ENCODE data around the gene CARD9. TPM values are rescaled to one million over a fixed set of nuclear protein-coding genes. Genes with fewer than 3 reads are reported as not detected.

CARD9 gene
- total RNA-seq, 2 experiments from 2014 or later = 0.92 to 1.7 TPM

GRCh38 chr9:136400038-136400834 is 26.8 kb upstream of the CARD9 start, which contains the start of gene SNAPC4:
Gene SNAPC4, minus strand, starts transcription at chr9:136400170. Its CDS starts 1,742 bp downstream, at chr9:136398428.
- ChIA-PET POLR2A (interaction anchor here (1.2 kb wide), 1 partner anchor 10 kb away, joined by 4 read pairs; the partner anchor contains the start of genes ENTR1 and PMPCA), CTCF (ENCODE audit: unreplicated experiment) (interaction anchor here (0.7 kb wide), 1 partner anchor 62 kb away, joined by 3 read pairs; no protein-coding TSS in a partner anchor)
- Histone ChIP-seq H3K27ac (ENCODE audit: low read depth, low read length, poor library complexity, severe bottlenecking) (peak within 1 kb of the TSS; percentile 4), H3K4me1 (ENCODE audit: insufficient read depth, low read length, poor library complexity, severe bottlenecking) (peaks cover 20% of the 10 kb centered on the region), H3K36me3 (ENCODE audit: insufficient read depth, low read length) (peaks cover 73% of the 10 kb centered on the region), H4K20me1 (ENCODE audit: insufficient read depth, low read length) (peaks cover 10% of the 10 kb centered on the region; the same call in 1 of the 2 replicates), H3K9me3 (ENCODE audit: low read length) (no peaks in the 10 kb centered on the region), H3K79me2 (ENCODE audit: insufficient read depth, low read depth, low read length) (peaks cover 23% of the 10 kb centered on the region), H3K9me2 (ENCODE audit: insufficient read depth, low read length) (no peaks in the 10 kb centered on the region), H3K4me2 (ENCODE audit: low read length) (peak within 1 kb of the TSS; percentile 71), H2AFZ (ENCODE audit: low read length) (peak within 1 kb of the TSS; percentile 21; the same call in 1 of the 2 replicates), H3K4me3 (ENCODE audit: low read depth, low read length, poor library complexity, severe bottlenecking) (peak within 1 kb of the TSS; percentile 99)
- no TSS peak for BruUV-seq (replicated peaks)
- intact Hi-C loops (cut with micrococcal nuclease; ENCODE audit: unreplicated experiment) = loop anchor here (1.0 kb wide), 4 partner anchors 37 to 88 kb away; partner anchors contain the start of genes DNLZ and INPP5E
- peak; percentile 93 for DNase-seq (ENCODE audit: low spot score)
- TF ChIP-seq EZH2phosphoT487 (IDR thresholded peaks at IDR 0.05; ENCODE audit: borderline replicate concordance, low read depth, low read length) = no peak
- TF ChIP-seq, protein P1, sequence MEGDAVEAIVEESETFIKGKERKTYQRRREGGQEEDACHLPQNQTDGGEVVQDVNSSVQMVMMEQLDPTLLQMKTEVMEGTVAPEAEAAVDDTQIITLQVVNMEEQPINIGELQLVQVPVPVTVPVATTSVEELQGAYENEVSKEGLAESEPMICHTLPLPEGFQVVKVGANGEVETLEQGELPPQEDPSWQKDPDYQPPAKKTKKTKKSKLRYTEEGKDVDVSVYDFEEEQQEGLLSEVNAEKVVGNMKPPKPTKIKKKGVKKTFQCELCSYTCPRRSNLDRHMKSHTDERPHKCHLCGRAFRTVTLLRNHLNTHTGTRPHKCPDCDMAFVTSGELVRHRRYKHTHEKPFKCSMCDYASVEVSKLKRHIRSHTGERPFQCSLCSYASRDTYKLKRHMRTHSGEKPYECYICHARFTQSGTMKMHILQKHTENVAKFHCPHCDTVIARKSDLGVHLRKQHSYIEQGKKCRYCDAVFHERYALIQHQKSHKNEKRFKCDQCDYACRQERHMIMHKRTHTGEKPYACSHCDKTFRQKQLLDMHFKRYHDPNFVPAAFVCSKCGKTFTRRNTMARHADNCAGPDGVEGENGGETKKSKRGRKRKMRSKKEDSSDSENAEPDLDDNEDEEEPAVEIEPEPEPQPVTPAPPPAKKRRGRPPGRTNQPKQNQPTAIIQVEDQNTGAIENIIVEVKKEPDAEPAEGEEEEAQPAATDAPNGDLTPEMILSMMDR (conservative IDR thresholded peaks at IDR 0.05; ENCODE audit: low read length) = peak; percentile 85

- Histone ChIP-seq H3K27ac (ENCODE audit: low read depth, low read length, poor library complexity, severe bottlenecking) (peak overlapping the region; percentile 4), H4K20me1 (ENCODE audit: insufficient read depth, low read length) (peaks cover 10% of the 10 kb centered on the region; the same call in 1 of the 2 replicates), H3K36me3 (ENCODE audit: insufficient read depth, low read length) (peaks cover 73% of the 10 kb centered on the region), H3K9me2 (ENCODE audit: insufficient read depth, low read length) (no peaks in the 10 kb centered on the region), H3K4me1 (ENCODE audit: insufficient read depth, low read length, poor library complexity, severe bottlenecking) (peaks cover 12% of the 10 kb centered on the region), H3K4me3 (ENCODE audit: low read depth, low read length, poor library complexity, severe bottlenecking) (peak overlapping the region; percentile 99), H2AFZ (ENCODE audit: low read length) (peak overlapping the region; percentile 21; the same call in 1 of the 2 replicates), H3K4me2 (ENCODE audit: low read length) (peak overlapping the region; percentile 71), H3K9me3 (ENCODE audit: low read length) (no peaks in the 10 kb centered on the region), H3K79me2 (ENCODE audit: insufficient read depth, low read depth, low read length) (peaks cover 23% of the 10 kb centered on the region)
- ChIA-PET CTCF (ENCODE audit: unreplicated experiment) (no interaction called here), POLR2A (no interaction called here)
- DNase-seq (ENCODE audit: low spot score) = peak; percentile 44
- TF ChIP-seq, protein P1 (conservative IDR thresholded peaks at IDR 0.05; ENCODE audit: low read length) = no peak
- no peak for TF ChIP-seq EZH2phosphoT487 (IDR thresholded peaks at IDR 0.05; ENCODE audit: borderline replicate concordance, low read depth, low read length)
- no TSS peak for BruUV-seq (replicated peaks)
- intact Hi-C loops (cut with micrococcal nuclease; ENCODE audit: unreplicated experiment) = loop anchor here (1.0 kb wide), 4 partner anchors 36 to 87 kb away; partner anchors contain the start of genes DNLZ and INPP5E
Measured at GRCh38 chr9:136399176-136400037, 25.9 kb upstream of the CARD9 start.

Measured in OCI-LY7 (cell line).